ENCODE results near the gene ITIH3. TPM values are rescaled to one million over a fixed set of nuclear protein-coding genes. Genes with fewer than 3 reads are reported as not detected.
A peak's percentile ranks its signal among the peaks of the same experiment; 100 is the strongest.

Gene ITIH3
- total RNA-seq, 1 experiment from 2014 or later = 0.37 TPM

GRCh38 chr3:52770496-52771333 is 23.9 kb upstream of the ITIH3 start, which contains the start of gene NEK4 (continued):
- TF ChIP-seq E2F1 (CRISPR knock-in tag; IDR thresholded peaks at IDR 0.05) (no peak), ATF2 (CRISPR knock-in tag; IDR thresholded peaks at IDR 0.05; ENCODE audit: borderline replicate concordance, low read depth) (no peak), ZBTB43 (CRISPR knock-in tag; IDR thresholded peaks at IDR 0.05) (0 out of 2 replicates have a peak, but pooled peaks have one; percentile 6), SP1 (CRISPR knock-in tag; conservative IDR thresholded peaks at IDR 0.05) (no peak), CREM (CRISPR knock-in tag; IDR thresholded peaks at IDR 0.05) (peak; percentile 90), ZNF425 (CRISPR knock-in tag; conservative IDR thresholded peaks at IDR 0.05) (no peak), NFATC4 (CRISPR knock-in tag; IDR thresholded peaks at IDR 0.05) (no peak), PRDM15 (CRISPR knock-in tag; IDR thresholded peaks at IDR 0.05) (no peak), NFE2L1 (CRISPR knock-in tag; IDR thresholded peaks at IDR 0.05) (no peak), IRF1 (CRISPR knock-in tag; IDR thresholded peaks at IDR 0.05) (0 out of 2 replicates have a peak, but pooled peaks have one; percentile 42), TP53 (CRISPR knock-in tag; IDR thresholded peaks at IDR 0.05) (peak; percentile 74; the same call in 1 of the 2 replicates), FOXK1 (CRISPR knock-in tag; IDR thresholded peaks at IDR 0.05) (0 out of 2 replicates have a peak, but pooled peaks have one; percentile 39), ZNF512 (CRISPR knock-in tag; IDR thresholded peaks at IDR 0.05; ENCODE audit: borderline replicate concordance) (no peak), ZNF423 (CRISPR knock-in tag; IDR thresholded peaks at IDR 0.05) (no peak), AFF4 (CRISPR knock-in tag; IDR thresholded peaks at IDR 0.05; ENCODE audit: borderline replicate concordance) (peak; percentile 28; the same call in 1 of the 2 replicates), TEAD1 (CRISPR knock-in tag; IDR thresholded peaks at IDR 0.05) (peak; percentile 33), ZSCAN18 (CRISPR knock-in tag; IDR thresholded peaks at IDR 0.05) (no peak), TEAD4 (CRISPR knock-in tag; IDR thresholded peaks at IDR 0.05) (0 out of 2 replicates have a peak, but pooled peaks have one; percentile 42), SOX15 (CRISPR knock-in tag; IDR thresholded peaks at IDR 0.05) (no peak)

Data from WTC11 (cell line).